ENCODE results near the gene LDB3. TPM values are rescaled to one million over a fixed set of nuclear protein-coding genes. Genes with fewer than 3 reads are reported as not detected.

LDB3 gene
- total and polyA plus RNA-seq, 11 donors = 165 to 1,759 (median 1,273) TPM

DNA sequence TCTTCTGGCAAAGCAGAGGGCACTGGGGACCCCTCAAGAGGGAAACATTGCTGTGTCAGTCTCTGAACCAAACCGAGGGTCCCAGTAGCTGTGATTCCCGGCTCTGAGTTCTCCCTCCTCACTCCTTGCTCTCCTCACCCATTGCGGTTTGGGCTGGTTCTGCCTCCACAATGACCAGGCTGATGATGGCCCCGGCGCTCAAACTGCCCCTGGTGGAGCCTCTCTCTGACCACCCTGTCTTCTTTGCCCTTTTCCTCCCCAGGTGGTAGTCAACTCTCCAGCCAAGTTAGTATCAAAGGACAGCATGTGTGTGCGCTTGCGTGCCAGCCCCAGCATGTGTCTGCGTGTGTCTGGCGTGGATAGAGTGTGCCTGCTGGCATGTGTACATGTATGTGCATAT, 17.1 kb downstream of the LDB3 start:
- peaks cover 0 to 3% (median 0%) of the 10 kb centered on the region in 9 donors for H3K27me3 ChIP-seq
- TF ChIP-seq POLR2A (IDR thresholded peaks at IDR 0.05) = no peak
- TF ChIP-seq, protein P1, sequence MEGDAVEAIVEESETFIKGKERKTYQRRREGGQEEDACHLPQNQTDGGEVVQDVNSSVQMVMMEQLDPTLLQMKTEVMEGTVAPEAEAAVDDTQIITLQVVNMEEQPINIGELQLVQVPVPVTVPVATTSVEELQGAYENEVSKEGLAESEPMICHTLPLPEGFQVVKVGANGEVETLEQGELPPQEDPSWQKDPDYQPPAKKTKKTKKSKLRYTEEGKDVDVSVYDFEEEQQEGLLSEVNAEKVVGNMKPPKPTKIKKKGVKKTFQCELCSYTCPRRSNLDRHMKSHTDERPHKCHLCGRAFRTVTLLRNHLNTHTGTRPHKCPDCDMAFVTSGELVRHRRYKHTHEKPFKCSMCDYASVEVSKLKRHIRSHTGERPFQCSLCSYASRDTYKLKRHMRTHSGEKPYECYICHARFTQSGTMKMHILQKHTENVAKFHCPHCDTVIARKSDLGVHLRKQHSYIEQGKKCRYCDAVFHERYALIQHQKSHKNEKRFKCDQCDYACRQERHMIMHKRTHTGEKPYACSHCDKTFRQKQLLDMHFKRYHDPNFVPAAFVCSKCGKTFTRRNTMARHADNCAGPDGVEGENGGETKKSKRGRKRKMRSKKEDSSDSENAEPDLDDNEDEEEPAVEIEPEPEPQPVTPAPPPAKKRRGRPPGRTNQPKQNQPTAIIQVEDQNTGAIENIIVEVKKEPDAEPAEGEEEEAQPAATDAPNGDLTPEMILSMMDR (IDR thresholded peaks at IDR 0.05) = no peak
- H3K4me1 ChIP-seq = peaks cover 0 to 87% (median 42%) of the 10 kb centered on the region in 12 donors
- H3K36me3 ChIP-seq = peaks cover 0 to 43% (median 10%) of the 10 kb centered on the region in 9 donors
- ATAC-seq = no peak
- intact Hi-C loops (cut with DNase I) = loop anchor here in 4 of 10 donors (5.0 kb wide), 1 partner anchor 212 kb away; no protein-coding TSS in a partner anchor
- DNase-seq = no peak
- no peak overlapping the region for H3K4me3 ChIP-seq
- H3K27ac ChIP-seq = peak overlapping the region; percentile 63 to 100 (median 91)
- no peaks in the 10 kb centered on the region for H3K9me3 ChIP-seq
- WGBS, 4 donors = 60 to 77% (median 64%) methylated on average over 9 of the region's 9 CpGs

DNA sequence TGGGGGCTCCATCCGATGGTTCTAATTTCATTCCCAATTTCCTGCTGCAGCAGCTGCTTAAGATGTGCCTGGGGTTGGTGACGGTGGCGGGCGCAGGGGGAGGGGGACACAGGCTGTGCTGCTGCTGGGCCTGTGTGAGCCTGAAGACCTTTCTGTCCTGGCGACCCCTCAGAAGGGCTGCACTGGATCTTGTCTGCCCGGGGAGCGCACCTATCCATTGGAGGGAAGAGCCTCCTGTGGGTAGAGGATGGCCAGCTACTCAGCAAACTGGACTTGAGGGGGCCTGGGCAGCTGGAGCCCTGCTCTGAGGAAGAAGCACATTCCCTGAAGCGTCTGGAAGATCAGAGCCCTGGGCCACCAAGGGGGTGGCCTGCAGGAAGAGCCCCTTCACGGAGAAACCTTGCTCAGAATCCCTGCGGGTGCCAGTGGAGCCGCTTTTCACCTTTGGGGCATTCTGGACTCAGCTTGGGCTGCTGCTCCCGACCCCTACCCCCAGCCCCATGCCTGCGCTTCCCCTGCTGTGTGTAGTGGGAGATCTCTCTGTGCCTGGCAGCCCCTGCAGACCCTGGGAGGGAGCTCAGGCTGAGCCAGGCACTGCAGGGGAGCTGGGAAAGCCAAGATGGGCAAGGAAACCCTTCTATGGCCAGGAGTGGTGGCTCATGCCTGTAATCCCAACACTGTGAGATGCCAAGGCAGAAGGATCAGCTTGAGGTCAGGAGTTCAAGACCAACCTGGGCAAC, 17.8 kb downstream of the LDB3 start:
- ATAC-seq (no peak), DNase-seq (no peak)
- WGBS, 4 donors = 66 to 74% (median 66%) methylated on average over 5 to 13 of the region's 13 CpGs
- Histone ChIP-seq H3K27ac (peak overlapping the region in 10 of 12 donors; percentile 87 to 100 (median 92)), H3K9me3 (no peaks in the 10 kb centered on the region), H3K27me3 (peaks cover 0 to 3% (median 0%) of the 10 kb centered on the region in 9 donors), H3K36me3 (peaks cover 0 to 39% (median 10%) of the 10 kb centered on the region in 9 donors), H3K4me1 (peaks cover 0 to 80% (median 40%) of the 10 kb centered on the region in 12 donors), H3K4me3 (no peak overlapping the region)
- intact Hi-C loops (cut with DNase I) = loop anchor here in 4 of 10 donors (5.0 kb wide), 1 partner anchor 211 kb away; no protein-coding TSS in a partner anchor
- TF ChIP-seq, protein P1 (IDR thresholded peaks at IDR 0.05) = no peak
- TF ChIP-seq POLR2A (IDR thresholded peaks at IDR 0.05) = no peak

DNA sequence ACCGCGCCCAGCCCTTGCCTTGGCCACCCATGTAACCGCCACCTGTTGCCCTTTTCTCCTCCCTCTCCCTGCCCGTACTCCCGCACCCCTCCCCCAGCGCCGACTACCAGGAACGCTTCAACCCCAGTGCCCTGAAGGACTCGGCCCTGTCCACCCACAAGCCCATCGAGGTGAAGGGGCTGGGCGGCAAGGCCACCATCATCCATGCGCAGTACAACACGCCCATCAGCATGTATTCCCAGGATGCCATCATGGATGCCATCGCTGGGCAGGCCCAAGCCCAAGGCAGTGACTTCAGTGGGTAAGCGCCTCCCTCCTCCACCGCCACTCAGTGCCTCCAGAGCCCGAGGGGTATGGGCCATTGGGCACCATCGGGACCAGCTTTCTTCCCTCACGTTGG, 18.7 kb downstream of the LDB3 start:
- Histone ChIP-seq H3K27ac (peak overlapping the region in 11 of 12 donors; percentile 25 to 100 (median 91)), H3K27me3 (peaks cover 0 to 3% (median 0%) of the 10 kb centered on the region in 9 donors), H3K4me3 (no peak overlapping the region), H3K4me1 (peaks cover 0 to 72% (median 32%) of the 10 kb centered on the region in 12 donors), H3K36me3 (peaks cover 0 to 31% (median 3%) of the 10 kb centered on the region in 9 donors), H3K9me3 (no peaks in the 10 kb centered on the region)
- TF ChIP-seq, protein P1 (IDR thresholded peaks at IDR 0.05) = no peak
- no peak for TF ChIP-seq POLR2A (IDR thresholded peaks at IDR 0.05)
- WGBS, 4 donors = 58 to 85% (median 71%) methylated on average over 17 to 19 of the region's 19 CpGs
- intact Hi-C loops (cut with DNase I) = loop anchor here in 4 of 10 donors (5.0 kb wide), 1 partner anchor 210 kb away; no protein-coding TSS in a partner anchor
- DNase-seq = peak in 1 of 5 donors; percentile 59
- no peak for ATAC-seq

DNA sequence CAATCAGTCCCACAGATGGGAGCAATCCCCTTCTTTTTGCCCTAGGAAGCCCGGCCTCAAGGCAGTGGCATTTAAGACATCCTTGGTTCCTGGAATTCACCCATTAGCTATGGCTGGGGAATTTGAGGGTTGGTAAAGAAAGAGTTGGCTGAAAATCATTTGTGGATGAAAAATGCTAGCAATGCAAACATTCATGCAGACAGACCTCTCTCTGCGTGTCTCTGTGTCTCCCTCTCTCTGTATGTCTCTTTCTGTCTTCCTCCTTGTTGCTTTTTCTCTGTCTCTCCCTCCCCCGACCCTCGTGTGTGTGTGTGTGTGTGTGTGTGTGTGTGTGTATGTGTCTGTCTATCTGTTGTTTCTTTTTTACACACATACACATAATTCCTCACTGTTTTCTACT, 19.4 kb downstream of the LDB3 start:
- 34 to 45% (median 36%) methylated on average over 4 of the region's 4 CpGs for WGBS, 4 donors
- H3K27ac ChIP-seq = peak overlapping the region; percentile 17 to 100 (median 90)
- H3K9me3 ChIP-seq = no peaks in the 10 kb centered on the region
- DNase-seq (no peak), ATAC-seq (no peak)
- no peak overlapping the region for H3K4me3 ChIP-seq
- H3K4me1 ChIP-seq = peaks cover 0 to 72% (median 26%) of the 10 kb centered on the region in 12 donors
- intact Hi-C loops (cut with DNase I) = loop anchor here in 6 of 10 donors (1.0 to 5.0 kb wide), 3 partner anchors 210 to 213 kb away; no protein-coding TSS in a partner anchor
- H3K27me3 ChIP-seq = peaks cover 0 to 3% (median 0%) of the 10 kb centered on the region in 9 donors
- no peak for TF ChIP-seq POLR2A (IDR thresholded peaks at IDR 0.05)
- TF ChIP-seq, protein P1 (IDR thresholded peaks at IDR 0.05) = no peak
- peaks cover 0 to 23% (median 0%) of the 10 kb centered on the region in 9 donors for H3K36me3 ChIP-seq

Measured in heart left ventricle (tissue), 16 donors.